ENCODE results near the gene EPHB2.
A peak's percentile ranks its signal among the peaks of the same experiment; 100 is the strongest.

Gene EPHB2

GRCh38 chr1:22717037-22717760 lies 6.6 kb downstream of the EPHB2 start:
- DNase-seq (ENCODE audit: low read depth, low spot score): no peak
- H3K27ac ChIP-seq: no peak overlapping the region

DNA sequence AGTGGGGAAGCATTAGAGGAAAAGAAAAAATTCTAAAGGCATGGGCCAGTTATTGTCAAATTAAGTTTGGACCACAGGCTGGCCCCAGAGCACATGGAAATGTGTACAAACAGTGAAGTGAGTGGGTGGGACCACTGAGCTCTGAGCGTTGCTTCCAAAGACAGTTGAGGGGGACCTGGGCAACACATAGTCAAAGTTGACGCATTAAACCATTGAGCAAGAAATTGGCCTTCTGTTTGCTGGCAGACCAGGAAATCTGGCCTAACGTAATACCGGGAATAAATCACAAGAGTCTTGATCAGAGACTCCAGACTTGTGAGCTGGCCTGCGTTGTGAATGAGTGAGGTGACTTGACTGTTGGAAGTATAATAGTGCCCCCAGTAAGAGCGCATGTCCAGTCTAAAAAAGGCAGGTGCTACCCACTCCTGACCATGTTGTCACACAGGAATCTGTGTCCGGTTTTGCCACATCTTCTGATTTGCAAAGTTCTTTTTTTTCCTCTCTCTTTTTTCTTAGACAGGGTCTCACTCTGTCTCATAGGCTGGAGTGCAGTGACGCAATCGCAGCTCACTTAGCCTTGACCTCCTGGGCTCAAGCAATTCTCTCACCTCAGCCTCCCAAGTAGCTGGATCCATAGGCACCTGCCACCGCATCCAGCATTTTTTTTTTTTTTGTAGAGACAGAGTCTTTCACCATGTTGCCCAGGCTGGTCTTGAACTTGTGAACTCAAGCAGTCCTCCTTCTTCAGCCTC lies 10.7 kb downstream of the EPHB2 start:
- no peak for DNase-seq (ENCODE audit: low read depth, low spot score)
- H3K27ac ChIP-seq: no peak overlapping the region

DNA sequence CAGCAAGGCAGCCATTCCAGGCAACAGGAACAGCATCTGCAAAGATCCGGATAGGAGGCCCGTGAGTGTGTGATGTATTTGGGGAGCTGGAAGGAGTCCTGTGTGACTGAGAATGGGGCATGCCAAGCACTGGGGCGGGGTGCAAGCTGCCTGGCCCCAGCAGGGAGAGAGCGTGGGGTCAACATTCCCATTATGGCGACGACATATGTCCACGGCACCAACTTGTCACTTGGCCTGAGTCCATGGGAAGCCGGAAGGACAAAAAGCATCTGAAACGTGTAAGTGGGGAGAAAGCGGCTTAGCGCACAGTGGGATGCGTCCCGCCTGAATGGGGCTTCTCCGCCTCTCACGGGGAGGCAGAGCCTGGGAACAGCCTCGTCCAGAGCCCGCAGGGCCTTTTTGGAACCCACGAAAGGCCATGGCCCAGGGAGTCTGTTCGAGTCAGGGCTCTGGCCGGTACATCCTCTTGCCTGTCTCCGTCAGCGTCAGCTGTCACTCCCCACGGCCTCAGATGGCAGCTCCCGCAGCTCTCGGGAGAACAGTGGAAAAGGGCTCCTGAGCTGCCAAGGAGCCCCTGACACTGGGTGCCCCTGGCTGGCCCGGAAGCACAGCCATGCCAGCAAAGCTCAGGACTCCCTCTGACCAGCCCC lies 12.4 kb downstream of the EPHB2 start:
- no peak for DNase-seq (ENCODE audit: low read depth, low spot score)
- H3K27ac ChIP-seq: no peak overlapping the region

DNA sequence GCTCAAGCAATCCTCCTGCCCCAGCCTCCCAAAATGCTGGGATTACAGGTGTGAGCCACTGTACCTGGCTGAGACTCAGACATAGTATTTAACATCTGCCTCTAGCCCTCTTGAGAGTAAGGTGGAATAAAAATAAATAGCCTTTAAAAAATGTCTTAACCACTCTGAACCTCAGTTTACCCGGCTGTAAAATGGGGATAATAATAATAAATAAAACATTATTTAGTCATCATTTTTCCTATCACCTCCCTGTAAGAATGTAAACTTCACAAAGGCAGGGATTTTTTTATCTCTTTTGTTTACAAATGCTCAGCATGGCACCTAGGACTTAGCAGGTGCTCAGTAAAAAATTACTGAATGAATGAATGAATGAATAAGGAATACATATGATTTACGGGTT lies 17.2 kb downstream of the EPHB2 start:
- no peak overlapping the region for H3K27ac ChIP-seq
- DNase-seq (ENCODE audit: low read depth, low spot score): no peak

DNA sequence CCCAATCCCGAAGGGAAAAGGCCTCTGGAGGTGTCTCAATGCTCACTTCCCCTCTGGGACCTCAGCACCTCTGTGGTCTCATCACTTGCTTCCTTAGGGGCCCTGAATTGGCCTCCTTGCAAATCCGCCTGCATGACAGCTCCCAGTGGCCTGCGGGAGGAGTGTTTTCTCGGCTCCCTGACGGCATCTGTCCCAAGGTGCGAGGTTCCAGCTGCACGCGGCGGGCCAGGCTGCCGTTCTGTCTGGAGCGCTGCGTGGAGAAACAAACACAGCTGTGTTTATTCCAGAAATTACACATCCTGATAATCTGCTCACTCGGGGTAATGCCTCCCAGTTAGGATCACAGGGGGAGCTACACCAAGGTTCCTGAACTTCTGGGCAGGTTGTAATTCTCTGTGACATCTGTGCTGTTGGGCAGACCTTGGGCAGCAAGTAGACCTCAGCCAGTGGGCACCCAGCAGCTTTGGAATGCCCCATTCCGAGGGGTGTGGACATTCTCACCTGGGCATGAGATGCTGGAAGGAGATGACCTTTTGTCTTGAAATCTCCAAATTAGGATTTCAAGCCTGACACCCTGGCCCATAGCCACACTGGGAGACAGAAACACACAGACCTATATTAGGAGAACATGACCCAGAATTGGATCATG lies 18.2 kb downstream of the EPHB2 start:
- DNase-seq (ENCODE audit: low read depth, low spot score): no peak
- H3K27ac ChIP-seq: no peak overlapping the region

- H3K27ac ChIP-seq: no peak overlapping the region
- no peak for DNase-seq (ENCODE audit: low read depth, low spot score)
These were observed 18.7 kb downstream of the EPHB2 start for GRCh38 chr1:22729400-22729773.

- H3K27ac ChIP-seq: no peak overlapping the region
- DNase-seq (ENCODE audit: low read depth, low spot score): no peak
These were observed 19.3 kb downstream of the EPHB2 start for GRCh38 chr1:22729912-22730311.

- H3K27ac ChIP-seq: no peak overlapping the region
- no peak for DNase-seq (ENCODE audit: low read depth, low spot score)
These were observed 21.5 kb downstream of the EPHB2 start for GRCh38 chr1:22731924-22732720.

DNA sequence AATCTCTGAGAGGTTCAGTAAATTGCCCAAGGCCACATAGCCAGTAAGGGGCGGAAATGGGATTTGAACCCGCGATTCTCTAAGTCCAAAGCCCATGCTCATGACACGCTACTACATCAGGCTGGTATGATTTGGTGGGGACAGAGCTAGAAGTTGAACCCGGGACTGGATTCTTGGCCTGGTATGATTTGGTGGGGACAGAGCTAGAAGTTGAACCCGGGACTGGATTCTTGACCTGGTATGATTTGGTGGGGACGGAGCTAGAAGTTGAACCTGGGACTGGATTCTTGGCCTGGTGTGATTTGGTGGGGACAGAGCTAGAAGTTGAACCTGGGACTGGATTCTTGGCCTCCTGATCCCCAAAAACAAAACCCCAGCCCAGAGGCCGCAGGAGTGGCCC lies 23.0 kb downstream of the EPHB2 start:
- DNase-seq (ENCODE audit: low read depth, low spot score): no peak
- no peak overlapping the region for H3K27ac ChIP-seq

GRCh38 chr1:22736501-22737080 lies 26.0 kb downstream of the EPHB2 start:
- no peak overlapping the region for H3K27ac ChIP-seq
- no peak for DNase-seq (ENCODE audit: low read depth, low spot score)

DNA sequence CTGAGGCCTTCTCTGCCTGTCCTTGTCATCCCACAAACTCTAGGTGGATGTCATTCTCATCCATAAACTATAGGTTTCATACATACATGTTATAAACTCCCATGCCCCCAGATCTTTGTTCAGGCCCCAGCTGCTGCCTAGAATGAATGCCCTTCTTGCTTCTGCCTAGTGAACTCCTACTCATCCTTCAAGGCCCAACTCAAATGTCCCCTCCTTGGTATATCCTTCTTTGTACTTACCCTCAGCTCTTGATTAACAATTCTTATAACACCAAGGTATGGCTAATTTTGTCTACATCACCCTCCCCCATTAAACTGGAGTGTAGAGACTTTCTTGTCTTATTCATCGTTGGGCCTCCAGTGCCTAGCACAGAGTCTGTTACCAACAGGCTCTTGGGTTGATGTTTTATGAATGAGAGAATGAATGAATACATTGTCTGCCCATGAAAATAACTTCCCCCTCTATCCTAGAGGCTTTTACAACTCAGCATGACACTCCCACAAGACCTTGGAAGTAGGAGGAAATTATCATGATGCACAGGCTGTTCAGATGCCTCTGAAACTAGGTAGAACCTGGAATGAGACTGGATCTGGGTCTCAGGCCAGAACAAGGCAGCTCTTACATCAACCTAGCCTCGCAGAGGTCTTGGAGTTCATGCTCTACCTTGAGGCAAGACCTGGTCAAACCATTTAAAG lies 26.9 kb downstream of the EPHB2 start:
- no peak overlapping the region for H3K27ac ChIP-seq
- no peak for DNase-seq (ENCODE audit: low read depth, low spot score)

GRCh38 chr1:22738069-22738435 lies 27.4 kb downstream of the EPHB2 start:
- H3K27ac ChIP-seq: no peak overlapping the region
- no peak for DNase-seq (ENCODE audit: low read depth, low spot score)

DNA sequence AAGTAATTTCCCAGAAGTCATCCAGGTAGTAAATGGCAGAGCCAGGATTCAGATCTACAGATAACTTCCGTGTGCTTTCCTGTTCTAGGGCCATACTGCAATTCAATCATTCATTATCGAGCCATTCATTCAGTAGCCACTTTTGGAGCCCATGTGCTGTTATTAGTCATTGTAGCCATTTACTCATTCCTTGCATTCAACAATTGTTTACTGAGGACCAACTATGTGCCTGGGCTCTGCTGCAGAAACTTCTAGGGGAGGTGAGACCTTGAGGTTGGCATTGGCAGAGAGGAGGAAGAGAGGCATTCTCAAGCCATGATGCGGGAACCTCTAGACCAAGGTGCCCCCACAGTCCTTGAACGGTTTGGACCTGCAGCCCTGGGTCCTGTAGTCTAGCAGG lies 27.9 kb downstream of the EPHB2 start:
- no peak for DNase-seq (ENCODE audit: low read depth, low spot score)
- no peak overlapping the region for H3K27ac ChIP-seq

DNA sequence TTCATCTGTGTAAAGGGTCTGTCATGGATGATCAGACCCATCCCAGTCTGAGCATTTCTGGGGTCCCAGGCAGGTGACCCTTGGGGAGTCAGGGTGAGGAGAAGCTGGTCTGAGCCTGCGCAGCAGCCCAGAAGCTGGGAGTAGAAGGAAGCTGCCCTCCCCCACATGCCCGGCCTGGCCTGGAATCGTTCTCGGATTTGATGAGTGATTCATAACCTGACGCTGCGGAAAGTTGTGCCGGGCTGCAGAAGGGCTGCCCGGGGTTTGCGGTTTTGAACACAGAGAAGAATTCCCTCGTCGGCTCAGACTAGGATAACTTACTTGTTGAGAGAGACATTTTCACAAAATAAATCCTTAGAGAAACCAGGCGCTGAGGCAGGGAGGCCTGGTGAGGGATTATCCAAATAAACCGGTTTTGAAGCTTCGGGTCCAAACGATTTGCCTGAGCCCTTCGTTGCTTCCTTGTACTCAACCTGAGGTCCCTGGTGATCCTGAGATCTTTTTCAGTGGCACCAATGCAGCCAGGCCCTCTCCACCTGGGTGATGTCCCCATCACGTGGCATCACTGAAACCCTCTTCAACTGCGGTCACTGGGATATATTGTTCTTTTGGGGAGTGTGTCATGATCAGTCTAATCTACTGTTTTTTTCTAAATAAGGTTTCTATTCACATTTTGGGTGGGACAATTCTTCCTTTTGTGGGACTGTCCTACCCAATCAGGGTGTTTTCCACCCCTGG lies 29.2 kb downstream of the EPHB2 start:
- H3K27ac ChIP-seq: no peak overlapping the region

GRCh38 chr1:22741118-22741517 lies 30.5 kb downstream of the EPHB2 start:
- no peak for DNase-seq (ENCODE audit: low read depth, low spot score)
- H3K27ac ChIP-seq: no peak overlapping the region

More for the DNA sequence above, 29.2 kb downstream of the EPHB2 start:
- no peak for DNase-seq (ENCODE audit: low read depth, low spot score)

DNA sequence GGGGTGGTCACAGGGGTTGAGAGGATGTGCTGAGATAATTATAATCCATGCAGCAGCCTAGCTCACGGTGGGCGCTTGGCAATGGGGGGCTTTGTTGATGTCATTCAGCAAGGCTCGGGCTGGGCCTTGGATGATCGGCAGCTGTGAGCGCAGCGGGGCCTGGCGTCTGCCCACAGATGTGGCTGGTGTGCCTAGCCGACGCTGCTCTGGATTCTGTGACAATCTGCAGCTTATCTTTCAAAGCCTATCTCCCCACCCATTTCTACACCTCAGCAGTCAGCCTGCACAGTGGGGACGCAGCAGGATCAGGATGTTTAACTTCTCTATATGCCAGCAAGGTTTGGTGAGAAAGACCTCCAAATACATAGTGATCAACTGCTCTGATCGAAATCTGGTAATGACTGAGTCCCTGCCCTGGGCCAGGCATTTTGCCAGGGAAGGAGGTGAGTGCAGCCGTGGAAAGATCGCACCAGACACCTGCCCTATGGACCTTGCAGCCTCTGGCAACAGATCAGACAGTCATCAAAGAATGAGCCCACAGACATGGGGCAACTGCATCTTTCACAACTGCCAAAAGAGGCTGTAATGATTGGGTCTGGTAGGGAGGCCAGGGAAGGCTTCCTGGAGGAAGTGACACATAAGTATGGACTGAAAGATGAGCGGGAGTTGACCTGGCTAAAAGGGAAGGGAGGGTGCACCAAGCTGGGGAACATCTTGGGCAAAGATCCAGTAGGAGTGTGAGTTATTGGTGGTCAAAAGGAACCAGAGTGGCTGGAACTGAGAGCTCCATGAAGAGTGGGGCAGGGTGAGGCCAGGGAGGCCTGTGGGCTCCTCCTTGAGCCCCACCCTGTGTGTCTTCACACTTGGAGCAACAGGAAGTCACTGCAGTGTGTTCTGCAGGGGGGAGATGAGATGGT lies 35.3 kb downstream of the EPHB2 start:
- no peak for DNase-seq (ENCODE audit: low read depth, low spot score)
- H3K27ac ChIP-seq: no peak overlapping the region

- peak; percentile 26 for DNase-seq (ENCODE audit: low read depth, low spot score)
These were observed 36.5 kb downstream of the EPHB2 start for GRCh38 chr1:22747021-22747734.

More at GRCh38 chr1:22747021-22747734, 36.5 kb downstream of the EPHB2 start:
- H3K27ac ChIP-seq: no peak overlapping the region

Measured in epithelial cell of prostate (primary cell).